Mesenchymal stem cell (in vitro differentiated cells and primary cell): ENCODE data around the gene SLC28A1.
"Not testable (repeated sequence)": the region's sequence is repeated elsewhere in the genome, so short reads cannot be mapped to it uniquely, and the experiment has no call there.

ENCODE experiments used
- DNase-seq: peaks from one replicate; pipeline ENCODE4 v3.0.0-alpha.2; 2013
- H2AFZ ChIP-seq: one replicate; pipeline ENCODE4 v1.6.1; 2013; ENCODE audit warnings: low read depth, mild to moderate bottlenecking, control low read depth, inconsistent platforms, low read length, moderate library complexity
- H2AK5ac ChIP-seq: 2 replicates; pipeline ENCODE4 v1.6.1; 2013; ENCODE audit warnings: low read length, moderate library complexity, mild to moderate bottlenecking, inconsistent platforms; ENCODE audit not compliant: severe bottlenecking
- H2BK120ac ChIP-seq: one replicate; pipeline ENCODE4 v1.6.1; 2013; ENCODE audit warnings: low read depth, mild to moderate bottlenecking, inconsistent platforms, low read length, moderate library complexity
- H2BK12ac ChIP-seq, 2 experiments: one replicate each; pipeline ENCODE4 v1.6.1; 2013; ENCODE audit warnings: inconsistent platforms in 2 of 2, low read length in 2 of 2, mild to moderate bottlenecking in 2 of 2, moderate library complexity in 2 of 2, control low read depth in 1 of 2
- H2BK15ac ChIP-seq: one replicate; pipeline ENCODE4 v1.6.1; 2013; ENCODE audit warnings: mild to moderate bottlenecking, low read depth, inconsistent platforms; ENCODE audit not compliant: poor library complexity, severe bottlenecking
- H2BK5ac ChIP-seq: 2 replicates; pipeline ENCODE4 v1.6.1; 2013; ENCODE audit warnings: low read depth, mild to moderate bottlenecking, low read length, control low read depth, inconsistent platforms; ENCODE audit not compliant: poor library complexity, severe bottlenecking
- H3K14ac ChIP-seq, 2 experiments: one replicate each; pipeline ENCODE4 v1.6.1; 2013; ENCODE audit warnings: inconsistent platforms in 2 of 2, low read length in 2 of 2, control low read depth in 1 of 2, mild to moderate bottlenecking in 1 of 2, moderate library complexity in 1 of 2
- H3K18ac ChIP-seq, 2 experiments: one replicate each; pipeline ENCODE4 v1.6.1; 2013; ENCODE audit warnings: inconsistent platforms in 2 of 2, low read length in 2 of 2, control low read depth in 1 of 2, low read depth in 1 of 2, mild to moderate bottlenecking in 1 of 2
- H3K23ac ChIP-seq, 2 experiments: one replicate each; pipeline ENCODE4 v1.6.1; 2013; ENCODE audit warnings: inconsistent platforms in 2 of 2, low read length in 2 of 2, mild to moderate bottlenecking in 2 of 2, moderate library complexity in 2 of 2, control low read depth in 1 of 2
- H3K27ac ChIP-seq: 2 replicates; pipeline ENCODE4 v1.5.1; 2013; ENCODE audit warnings: mild to moderate bottlenecking, moderate library complexity, low read length, control low read depth, inconsistent platforms; ENCODE audit not compliant: poor library complexity, severe bottlenecking
- H3K27me3 ChIP-seq, 2 experiments: 2 replicates each; pipeline versions ENCODE4 v1.6.1 to v1.7.0; 2013; ENCODE audit warnings: low read length in 2 of 2, mild to moderate bottlenecking in 2 of 2, moderate library complexity in 2 of 2, control low read depth in 1 of 2, inconsistent platforms in 1 of 2; ENCODE audit not compliant: control insufficient read depth in 1 of 2, insufficient read depth in 1 of 2
- H3K36me3 ChIP-seq, 2 experiments: 2 replicates each; pipeline versions ENCODE4 v1.6.1 to v1.7.0; 2013; ENCODE audit warnings: low read length in 2 of 2, control low read depth in 1 of 2, inconsistent platforms in 1 of 2, low read depth in 1 of 2, mild to moderate bottlenecking in 1 of 2; ENCODE audit not compliant: insufficient read depth in 2 of 2, control insufficient read depth in 1 of 2
- H3K4ac ChIP-seq, 2 experiments: one replicate each; pipeline ENCODE4 v1.6.1; 2013; ENCODE audit warnings: inconsistent platforms in 2 of 2, low read length in 2 of 2, mild to moderate bottlenecking in 2 of 2, moderate library complexity in 2 of 2, control low read depth in 1 of 2, low read depth in 1 of 2
- H3K4me1 ChIP-seq: 2 replicates; pipeline ENCODE4 v1.6.1; 2013; ENCODE audit warnings: low read depth, low read length, control low read depth; ENCODE audit not compliant: control insufficient read depth, insufficient read depth
- H3K4me2 ChIP-seq: 2 replicates; pipeline ENCODE4 v1.6.1; 2013; ENCODE audit warnings: low read length, mild to moderate bottlenecking, inconsistent platforms; ENCODE audit not compliant: poor library complexity, severe bottlenecking
- H3K4me3 ChIP-seq, 2 experiments: 2 replicates each; pipeline versions ENCODE4 v1.5.1 to v1.7.0; 2013; ENCODE audit warnings: low read length in 2 of 2, mild to moderate bottlenecking in 2 of 2, control low read depth in 1 of 2, low read depth in 1 of 2; ENCODE audit not compliant: insufficient read depth in 1 of 2
- H3K79me1 ChIP-seq: replicated peaks from 2 replicates; pipeline ENCODE4 v1.6.1; 2013; ENCODE audit warnings: mild to moderate bottlenecking, control low read depth, low read length, inconsistent platforms; ENCODE audit not compliant: poor library complexity, severe bottlenecking
- H3K9ac ChIP-seq: 2 replicates; pipeline ENCODE4 v1.7.0; 2013; ENCODE audit warnings: mild to moderate bottlenecking, low read length, moderate library complexity
- H3K9me3 ChIP-seq: 2 replicates; pipeline ENCODE4 v1.7.0; 2013; ENCODE audit warnings: mild to moderate bottlenecking, low read length; ENCODE audit not compliant: control insufficient read depth
- H4K8ac ChIP-seq: one replicate; pipeline ENCODE4 v1.6.1; 2013; ENCODE audit warnings: inconsistent platforms, mild to moderate bottlenecking, low read length, moderate library complexity
- H4K91ac ChIP-seq: one replicate; pipeline ENCODE4 v1.6.1; 2013; ENCODE audit warnings: mild to moderate bottlenecking, low read length, inconsistent platforms
- WGBS: methylation state at CpG from one replicate; pipeline ENCODE4 v1.1.7; 2013; ENCODE audit warnings: mixed read lengths; 5-methylcytosine and 5-hydroxymethylcytosine counted together

The SLC28A1 gene

DNA sequence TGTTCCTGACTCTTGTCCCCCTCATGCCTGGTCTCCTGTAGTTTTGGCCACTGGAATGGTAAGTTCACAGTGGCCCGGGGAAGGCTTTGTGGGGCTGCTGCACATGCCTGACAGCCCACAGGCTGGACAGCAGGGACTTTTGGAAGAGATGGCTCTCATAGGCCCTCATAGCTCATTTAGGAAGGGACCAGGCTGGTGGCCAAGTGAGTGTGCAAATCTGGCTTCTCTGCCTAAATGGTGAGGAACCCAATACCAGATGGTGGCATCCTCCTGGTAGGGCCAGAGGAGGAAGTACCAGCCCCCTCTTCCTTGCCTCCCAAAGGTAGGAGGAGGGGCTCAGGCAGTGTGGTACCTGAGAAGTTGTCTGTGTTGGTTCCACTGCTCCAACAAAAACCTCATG, 41.7 kb upstream of the SLC28A1 start:
- H4K91ac ChIP-seq, result no peak overlapping the region
- peaks cover 2 to 3% of the 10 kb centered on the region in 2 experiments for H3K27me3 ChIP-seq
- H2BK12ac ChIP-seq, result no peak overlapping the region
- H3K18ac ChIP-seq, result peak overlapping the region in 1 of 2 experiments; percentile 14
- no peak overlapping the region for H3K4ac ChIP-seq
- WGBS, result 100% methylated on average over 1 of the region's 1 CpG
- H2AFZ ChIP-seq, result no peak overlapping the region
- no peak overlapping the region for H3K9ac ChIP-seq
- no peak overlapping the region for H4K8ac ChIP-seq
- H3K4me3 ChIP-seq, result no peak overlapping the region
- no peaks in the 10 kb centered on the region for H3K36me3 ChIP-seq
- no peak for DNase-seq
- H3K14ac ChIP-seq, result peak overlapping the region in 1 of 2 experiments; percentile 64
- no peaks in the 10 kb centered on the region for H3K79me1 ChIP-seq
- no peak overlapping the region for H3K23ac ChIP-seq
- no peak overlapping the region for H2BK5ac ChIP-seq
- no peak overlapping the region for H2AK5ac ChIP-seq
- H3K4me2 ChIP-seq, result no peak overlapping the region
- H3K9me3 ChIP-seq, result peaks cover 18% of the 10 kb centered on the region
- peaks cover 14% of the 10 kb centered on the region for H3K4me1 ChIP-seq
- H2BK120ac ChIP-seq, result no peak overlapping the region
- no peak overlapping the region for H2BK15ac ChIP-seq
- H3K27ac ChIP-seq, result no peak overlapping the region

DNA sequence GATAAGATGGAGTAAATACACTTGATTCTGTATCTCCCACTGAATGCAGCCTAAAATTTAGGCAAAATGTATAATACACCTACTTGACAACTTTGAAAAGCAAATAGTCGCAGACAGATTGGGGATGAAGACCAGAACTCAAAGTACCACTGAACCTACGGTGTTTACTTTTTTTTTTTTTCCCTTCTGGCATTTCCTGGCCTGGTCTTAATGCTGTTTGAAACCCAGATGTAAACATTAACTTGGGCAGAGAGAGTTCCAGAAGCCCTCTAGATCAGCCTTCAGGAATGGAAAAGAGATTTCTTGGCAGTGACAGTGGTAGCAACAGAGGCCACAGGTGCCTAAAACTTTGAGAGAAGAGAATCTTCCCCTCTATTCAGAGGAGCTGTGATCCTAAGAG, 39.5 kb upstream of the SLC28A1 start:
- H3K4me1 ChIP-seq, result peaks cover 8% of the 10 kb centered on the region
- H2BK12ac ChIP-seq, result no peak overlapping the region
- H2AFZ ChIP-seq, result no peak overlapping the region
- no peaks in the 10 kb centered on the region for H3K79me1 ChIP-seq
- H2BK15ac ChIP-seq, result no peak overlapping the region
- H4K8ac ChIP-seq, result no peak overlapping the region
- H3K27me3 ChIP-seq, result no peaks in the 10 kb centered on the region
- no peak overlapping the region for H3K4me3 ChIP-seq
- H3K27ac ChIP-seq, result no peak overlapping the region
- no peak overlapping the region for H3K18ac ChIP-seq
- no peak overlapping the region for H2BK5ac ChIP-seq
- H2BK120ac ChIP-seq, result no peak overlapping the region
- no peak overlapping the region for H3K14ac ChIP-seq
- H4K91ac ChIP-seq, result no peak overlapping the region
- H3K23ac ChIP-seq, result no peak overlapping the region
- H2AK5ac ChIP-seq, result no peak overlapping the region
- H3K36me3 ChIP-seq, result no peaks in the 10 kb centered on the region
- WGBS, result 33% methylated on average over 2 of the region's 2 CpGs
- H3K4me2 ChIP-seq, result no peak overlapping the region
- DNase-seq, result peak; percentile 30
- H3K4ac ChIP-seq, result no peak overlapping the region
- peaks cover 27% of the 10 kb centered on the region for H3K9me3 ChIP-seq
- H3K9ac ChIP-seq, result no peak overlapping the region

DNA sequence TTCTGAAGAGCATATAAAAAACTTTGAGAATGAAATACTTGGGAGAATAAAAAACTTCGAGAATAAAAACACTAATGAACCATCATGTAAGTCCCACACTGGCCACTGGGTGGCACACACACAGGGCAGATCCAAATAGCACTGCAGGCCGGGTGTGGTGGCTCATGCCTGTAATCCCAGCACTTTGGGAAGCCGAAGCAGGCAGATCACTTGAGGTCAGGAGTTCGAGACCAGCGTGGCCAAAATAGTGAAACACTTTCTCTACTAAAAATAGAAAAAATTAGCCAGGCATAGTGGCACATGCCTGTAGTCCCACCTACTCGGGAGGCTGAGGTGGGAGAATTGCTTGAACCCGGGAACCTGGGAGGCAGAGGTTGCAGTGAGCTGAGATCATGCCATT, 38.8 kb upstream of the SLC28A1 start:
- WGBS, result 89% methylated on average over 6 of the region's 7 CpGs
- not testable (repeated sequence) for H2BK120ac ChIP-seq, H2AK5ac ChIP-seq, H3K23ac ChIP-seq, H2BK12ac ChIP-seq, H2BK15ac ChIP-seq, H3K36me3 ChIP-seq, H2AFZ ChIP-seq, H3K18ac ChIP-seq, H3K4me3 ChIP-seq, H3K4me1 ChIP-seq, H3K27ac ChIP-seq, H4K91ac ChIP-seq, H3K4me2 ChIP-seq, H3K27me3 ChIP-seq, H2BK5ac ChIP-seq, H3K79me1 ChIP-seq, H4K8ac ChIP-seq, H3K4ac ChIP-seq, H3K9ac ChIP-seq, H3K14ac ChIP-seq
- DNase-seq, result peak; percentile 48
- peaks cover 27% of the 10 kb centered on the region for H3K9me3 ChIP-seq

DNA sequence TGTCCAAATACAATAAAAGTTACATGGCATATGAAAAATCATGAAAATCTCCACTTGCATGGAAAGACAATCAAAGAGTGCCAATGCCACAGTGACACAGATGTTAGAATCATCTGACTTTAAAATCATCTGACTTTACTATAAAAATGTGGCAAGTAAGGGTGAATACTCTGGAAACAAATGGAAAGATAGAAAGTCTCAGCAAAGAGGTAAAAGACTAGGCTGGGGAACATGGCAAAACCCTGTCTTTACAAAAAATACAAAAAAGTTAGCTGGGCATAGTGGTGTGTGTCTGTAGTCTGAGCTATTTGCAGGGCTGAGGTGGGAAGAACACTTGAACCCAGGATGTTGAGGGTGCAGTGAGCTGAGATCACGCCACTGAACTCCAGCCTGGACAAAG, 38.2 kb upstream of the SLC28A1 start:
- no CpG with 5 or more reads among the region's 1 CpG for WGBS

More for the DNA sequence above, 38.2 kb upstream of the SLC28A1 start:
- Histone ChIP-seq H3K4me3 (no peak overlapping the region), H2BK15ac (no peak overlapping the region), H3K36me3 (no peaks in the 10 kb centered on the region), H3K79me1 (no peaks in the 10 kb centered on the region), H3K9me3 (peaks cover 27% of the 10 kb centered on the region), H3K14ac (no peak overlapping the region), H3K4me1 (no peaks in the 10 kb centered on the region), H4K91ac (no peak overlapping the region), H3K4ac (no peak overlapping the region), H3K4me2 (no peak overlapping the region), H3K18ac (no peak overlapping the region), H2AFZ (no peak overlapping the region), H4K8ac (no peak overlapping the region), H3K27me3 (no peaks in the 10 kb centered on the region), H2BK5ac (no peak overlapping the region), H3K9ac (no peak overlapping the region), H2AK5ac (no peak overlapping the region), H3K27ac (no peak overlapping the region), H2BK120ac (no peak overlapping the region), H3K23ac (no peak overlapping the region), H2BK12ac (no peak overlapping the region)
- no peak for DNase-seq
